Ishikawa (cell line): ENCODE results near the gene SLC26A8.

Source experiments
- CEBPB ChIP-seq: IDR thresholded peaks from 2 replicates; pipeline ENCODE4 v1.6.1; 2012
- CREB1 ChIP-seq: IDR thresholded peaks from 2 replicates; pipeline ENCODE4 v1.6.1; 2012; ENCODE audit warnings: low read depth
- EGR1 ChIP-seq: IDR thresholded peaks from 2 replicates; pipeline ENCODE4 v1.6.1; 2012
- EP300 ChIP-seq: IDR thresholded peaks from 2 replicates; pipeline ENCODE4 v1.6.1; 2012; ENCODE audit warnings: borderline replicate concordance
- FOXM1 ChIP-seq: IDR thresholded peaks from 2 replicates; pipeline ENCODE4 v1.6.1; 2012; ENCODE audit warnings: low read depth, borderline replicate concordance
- NFIC ChIP-seq: IDR thresholded peaks from 2 replicates; pipeline ENCODE4 v1.6.1; 2012
- RAD21 ChIP-seq: IDR thresholded peaks from 2 replicates; pipeline ENCODE4 v1.6.1; 2012; ENCODE audit warnings: low read depth
- REST ChIP-seq: IDR thresholded peaks from 2 replicates; pipeline ENCODE4 v1.6.1; 2012; ENCODE audit warnings: low read depth, mild to moderate bottlenecking
- TAF1 ChIP-seq: IDR thresholded peaks from 2 replicates; pipeline ENCODE4 v1.6.1; 2012; ENCODE audit warnings: low read depth, mild to moderate bottlenecking
- TCF12 ChIP-seq: IDR thresholded peaks from 2 replicates; pipeline ENCODE4 v1.6.1; 2012; ENCODE audit warnings: low read depth
- TEAD4 ChIP-seq: IDR thresholded peaks from 2 replicates; pipeline ENCODE4 v1.6.1; 2012
- USF1 ChIP-seq: IDR thresholded peaks from 2 replicates; pipeline ENCODE4 v1.6.1; 2012
- YY1 ChIP-seq: IDR thresholded peaks from 2 replicates; pipeline ENCODE4 v1.6.1; 2012; ENCODE audit warnings: low read depth
- TF ChIP-seq, protein P1 (sequence below): IDR thresholded peaks from 2 replicates; pipeline ENCODE4 v1.6.1; 2012

Gene SLC26A8

DNA sequence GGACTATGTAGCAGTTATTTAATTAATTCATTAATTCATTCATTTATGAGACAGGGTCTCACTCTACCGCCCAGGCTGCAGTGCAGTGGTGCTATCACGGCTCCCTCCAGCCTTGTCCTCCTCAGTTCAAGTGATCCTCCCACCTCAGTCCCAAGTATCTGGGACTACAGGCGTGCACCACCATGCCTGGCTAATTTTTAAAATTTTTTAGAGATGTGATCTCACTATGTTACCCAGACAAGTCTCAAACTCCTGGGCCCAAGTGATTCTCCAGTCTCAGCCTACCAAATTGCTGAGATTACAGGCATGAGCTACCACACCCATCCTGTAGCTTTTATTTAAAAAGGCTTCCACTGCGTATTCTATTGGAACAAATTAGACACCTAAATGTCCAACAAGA, 127.0 kb downstream of the SLC26A8 start:
- no peak for TF ChIP-seq USF1

- TF ChIP-seq REST (no peak), CREB1 (no peak), EP300 (no peak), USF1 (no peak), TEAD4 (no peak), TCF12 (no peak)
These were observed 127.4 kb downstream of the SLC26A8 start for GRCh38 chr6:35897036-35897435.

DNA sequence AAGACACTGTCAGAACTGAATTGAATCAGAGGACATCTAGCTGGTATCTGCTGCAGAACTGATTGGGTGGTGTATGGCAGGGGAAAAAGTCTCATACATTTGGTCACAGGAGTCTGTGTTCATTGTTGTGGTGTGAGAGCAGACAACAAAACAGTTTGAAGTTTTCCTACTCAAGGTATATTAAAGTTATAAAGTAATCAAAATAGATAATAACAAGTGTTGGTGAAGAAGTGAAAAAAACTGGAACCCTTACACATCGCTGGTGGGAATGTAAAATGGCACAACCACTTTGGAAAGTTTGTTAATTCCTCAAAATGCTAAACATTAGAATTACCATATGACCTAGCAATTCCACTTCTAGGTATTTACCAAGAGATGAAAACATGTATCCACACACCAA, 128.2 kb downstream of the SLC26A8 start:
- TF ChIP-seq, protein P1, sequence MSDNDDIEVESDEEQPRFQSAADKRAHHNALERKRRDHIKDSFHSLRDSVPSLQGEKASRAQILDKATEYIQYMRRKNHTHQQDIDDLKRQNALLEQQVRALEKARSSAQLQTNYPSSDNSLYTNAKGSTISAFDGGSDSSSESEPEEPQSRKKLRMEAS = no peak
- TF ChIP-seq FOXM1 (no peak), RAD21 (no peak), TAF1 (no peak)

- TF ChIP-seq NFIC (no peak), TCF12 (0 out of 2 replicates have a peak, but pooled peaks have one; percentile 13), REST (no peak), TEAD4 (peak; percentile 52; the same call in 1 of the 2 replicates)
These were observed 128.9 kb downstream of the SLC26A8 start for GRCh38 chr6:35895560-35895959.

- TF ChIP-seq EP300 (no peak), TEAD4 (no peak), CEBPB (no peak), REST (no peak), EGR1 (no peak), FOXM1 (no peak), YY1 (no peak)
These were observed 129.7 kb downstream of the SLC26A8 start for GRCh38 chr6:35894776-35895175.
